WTC11 (cell line): Measurements from ENCODE around the gene C8B. TPM values are rescaled to one million over a fixed set of nuclear protein-coding genes. Genes with fewer than 3 reads are reported as not detected.

Experiments used
- ATAC-seq: fragments of 200-7000 bp; cut with Tn5 transposase; 2 replicates; pipeline ENCODE4 v1.10.0; 2021; ENCODE audit warnings: mild to moderate bottlenecking, moderate library complexity
- CTCF ChIA-PET: fragments of 300-600 bp; sonication (Branson Sonifier 250); formaldehyde crosslinking; loops from one replicate; lab custom pipeline; 2021; ENCODE audit warnings: antibody characterized with exemption; lab: Charles Lee
- POLR2A ChIA-PET: fragments of 350-600 bp; sonication (Branson Sonifier 250); formaldehyde crosslinking; loops from one replicate; lab custom pipeline; 2021; ENCODE audit warnings: antibody characterized with exemption; lab: Charles Lee
- DNase-seq: peaks from one replicate; pipeline ENCODE4 v3.0.0; 2021; ENCODE audit warnings: low spot score
- H3K27ac Mint-ChIP-seq: 2 replicates; pipeline ENCODE4 v1.8.0; 2021; ENCODE audit warnings: mixed read lengths
- H3K27me3 Mint-ChIP-seq: 2 replicates; pipeline ENCODE4 v1.8.0; 2021; ENCODE audit warnings: low read depth, mild to moderate bottlenecking, moderate library complexity, mixed read lengths
- H3K36me3 Mint-ChIP-seq: 2 replicates; pipeline ENCODE4 v1.8.0; 2021; ENCODE audit warnings: mixed read lengths
- H3K4me1 Mint-ChIP-seq: 2 replicates; pipeline ENCODE4 v1.8.0; 2022; ENCODE audit warnings: mixed read lengths
- H3K4me3 Mint-ChIP-seq: 2 replicates; pipeline ENCODE4 v1.8.0; 2021; ENCODE audit warnings: mild to moderate bottlenecking, moderate library complexity, mixed read lengths
- H3K9me3 Mint-ChIP-seq: 2 replicates; pipeline ENCODE4 v1.8.0; 2021; ENCODE audit warnings: mixed read lengths
- ATF2 ChIP-seq: sonication (generic); formaldehyde crosslinking; IDR thresholded peaks from 2 replicates; pipeline ENCODE4 v1.8.1; 2022; ENCODE audit warnings: low read depth, missing genetic modification reagents, borderline replicate concordance
- ATF6 ChIP-seq: sonication (generic); formaldehyde crosslinking; IDR thresholded peaks from 2 replicates; pipeline ENCODE4 v1.8.1; 2023; ENCODE audit warnings: mild to moderate bottlenecking, missing genetic modification reagents
- CTCF ChIP-seq: fragments of 200-600 bp; IDR thresholded peaks from 2 replicates; pipeline ENCODE4 v1.8.0; 2022; ENCODE audit warnings: antibody characterized with exemption
- ETV6 ChIP-seq: sonication (generic); formaldehyde crosslinking; IDR thresholded peaks from 2 replicates; pipeline ENCODE4 v1.8.1; 2022; ENCODE audit warnings: mild to moderate bottlenecking, missing genetic modification reagents
- FOXK1 ChIP-seq: sonication (generic); formaldehyde crosslinking; IDR thresholded peaks from 2 replicates; pipeline ENCODE4 v1.8.0; 2022; ENCODE audit warnings: mild to moderate bottlenecking, moderate library complexity, missing genetic modification reagents
- IRF1 ChIP-seq: sonication (generic); formaldehyde crosslinking; IDR thresholded peaks from 2 replicates; pipeline ENCODE4 v1.8.0; 2023; ENCODE audit warnings: missing genetic modification reagents
- JAZF1 ChIP-seq: fragments of 250-450 bp; sonication (Bioruptor Pico); IDR thresholded peaks from 2 replicates; pipeline ENCODE4 v1.9.0; 2021; ENCODE audit warnings: moderate library complexity, mild to moderate bottlenecking, inconsistent platforms
- MAX ChIP-seq: sonication (generic); formaldehyde crosslinking; IDR thresholded peaks from 2 replicates; pipeline ENCODE4 v1.8.0; 2022; ENCODE audit warnings: mild to moderate bottlenecking, missing genetic modification reagents
- MLX ChIP-seq: sonication (generic); formaldehyde crosslinking; IDR thresholded peaks from 2 replicates; pipeline ENCODE4 v1.8.1; 2023; ENCODE audit warnings: mild to moderate bottlenecking, missing genetic modification reagents, moderate library complexity
- NFE2L1 ChIP-seq: sonication (generic); formaldehyde crosslinking; IDR thresholded peaks from 2 replicates; pipeline ENCODE4 v1.8.1; 2023; ENCODE audit warnings: missing genetic modification reagents
- NR1H2 ChIP-seq: sonication (generic); formaldehyde crosslinking; IDR thresholded peaks from 2 replicates; pipeline ENCODE4 v1.9.0; 2021; ENCODE audit warnings: mild to moderate bottlenecking, moderate library complexity, missing genetic modification reagents
- PRDM15 ChIP-seq: sonication (generic); formaldehyde crosslinking; IDR thresholded peaks from 2 replicates; pipeline ENCODE4 v1.8.0; 2022; ENCODE audit warnings: missing genetic modification reagents
- RORB ChIP-seq: fragments of 250-450 bp; sonication (Bioruptor Pico); IDR thresholded peaks from 2 replicates; pipeline ENCODE4 v1.9.0; 2021; ENCODE audit warnings: mild to moderate bottlenecking
- SOX15 ChIP-seq: fragments of 250-450 bp; sonication (Bioruptor Pico); IDR thresholded peaks from 2 replicates; pipeline ENCODE4 v1.9.0; 2021; ENCODE audit warnings: mild to moderate bottlenecking
- TEAD4 ChIP-seq: sonication (generic); formaldehyde crosslinking; IDR thresholded peaks from 2 replicates; pipeline ENCODE4 v1.8.0; 2022; ENCODE audit warnings: mild to moderate bottlenecking, missing genetic modification reagents
- ZNF281 ChIP-seq: sonication (generic); formaldehyde crosslinking; IDR thresholded peaks from 2 replicates; pipeline ENCODE4 v1.8.0; 2023; ENCODE audit warnings: mild to moderate bottlenecking, missing genetic modification reagents
- ZNF425 ChIP-seq: fragments of 250-450 bp; sonication (Bioruptor Pico); conservative IDR thresholded peaks from 2 replicates; pipeline ENCODE4 v1.9.0; 2021; ENCODE audit warnings: mild to moderate bottlenecking
- total RNA-seq: library from RNA; stranded (reverse); gene quantifications from 3 replicates; pipeline ENCODE4 v1.2.3, GENCODE V29; 2021

C8B gene
- total RNA-seq, 1 experiment from 2014 or later: 0.46 TPM

GRCh38 chr1:56927171-56927570 is 38.6 kb downstream of the C8B start:
- Mint-ChIP-seq H3K4me3 (no peak overlapping the region), H3K27me3 (peaks cover 19% of the 10 kb centered on the region), H3K9me3 (peaks cover 8% of the 10 kb centered on the region), H3K4me1 (peaks cover 19% of the 10 kb centered on the region), H3K27ac (no peak overlapping the region), H3K36me3 (no peaks in the 10 kb centered on the region)
- ATAC-seq (no peak), DNase-seq (no peak)
- POLR2A ChIA-PET: no interaction called here
- CTCF ChIA-PET: no interaction called here
- no peak for TF ChIP-seq FOXK1 (CRISPR knock-in tag)
- no peak for TF ChIP-seq NFE2L1 (CRISPR knock-in tag)
- TF ChIP-seq IRF1 (CRISPR knock-in tag): no peak
- no peak for TF ChIP-seq TEAD4 (CRISPR knock-in tag)
- no peak for TF ChIP-seq RORB (CRISPR knock-in tag)
- TF ChIP-seq, all 79 proteins: peak for 0

- no peak overlapping the region for H3K27ac Mint-ChIP-seq
- ATAC-seq (no peak), DNase-seq (no peak)
- H3K4me1 Mint-ChIP-seq: peaks cover 10% of the 10 kb centered on the region; the same call in 1 of the 2 replicates
- H3K9me3 Mint-ChIP-seq: peaks cover 8% of the 10 kb centered on the region
- no peak overlapping the region for H3K4me3 Mint-ChIP-seq
- ChIA-PET CTCF (interaction anchor here (1.2 kb wide), 1 partner anchor 105 kb away, joined by 3 read pairs; no protein-coding TSS in a partner anchor), POLR2A (interaction anchor here (0.6 kb wide), 1 partner anchor 155 kb away, joined by 3 read pairs; no protein-coding TSS in a partner anchor)
- H3K27me3 Mint-ChIP-seq: peaks cover 11% of the 10 kb centered on the region
- no peaks in the 10 kb centered on the region for H3K36me3 Mint-ChIP-seq
- no peak for TF ChIP-seq PRDM15
- TF ChIP-seq SOX15 (CRISPR knock-in tag): no peak
- no peak for TF ChIP-seq IRF1 (CRISPR knock-in tag)
- no peak for TF ChIP-seq RORB (CRISPR knock-in tag)
- TF ChIP-seq ATF2: no peak
- TF ChIP-seq ZNF425 (CRISPR knock-in tag): no peak
- no peak for TF ChIP-seq CTCF
- no peak for TF ChIP-seq JAZF1
- TF ChIP-seq NR1H2 (CRISPR knock-in tag): no peak
- no peak for TF ChIP-seq MAX (CRISPR knock-in tag)
- TF ChIP-seq ATF6 (CRISPR knock-in tag): no peak
- TF ChIP-seq MLX (CRISPR knock-in tag): no peak
- TF ChIP-seq ZNF281 (CRISPR knock-in tag): no peak
- TF ChIP-seq ETV6: no peak
Measured at GRCh38 chr1:56925193-56925592, 40.6 kb downstream of the C8B start.
